GM12801 (cell line): ENCODE measurements around the gene NAP1L2.

ENCODE experiments used
- CTCF ChIP-seq: IDR thresholded peaks from one replicate; pipeline ENCODE4 v1.5.1; 2011; ENCODE audit warnings: control low read depth; ENCODE audit not compliant: insufficient read length; ENCODE audit errors: extremely low read depth

NAP1L2 gene

GRCh38 chrX:73182502-73183114, 32.0 kb downstream of the NAP1L2 start:
- no peak for TF ChIP-seq CTCF
